GM19099 (cell line): ENCODE measurements around the gene CFAP46.

Experiments used
- POLR2A ChIP-seq: IDR thresholded peaks from 3 replicates; pipeline ENCODE4 v1.6.1; 2011; ENCODE audit warnings: low read depth; ENCODE audit not compliant: insufficient read length; ENCODE audit errors: extremely low read depth

CFAP46 gene

DNA sequence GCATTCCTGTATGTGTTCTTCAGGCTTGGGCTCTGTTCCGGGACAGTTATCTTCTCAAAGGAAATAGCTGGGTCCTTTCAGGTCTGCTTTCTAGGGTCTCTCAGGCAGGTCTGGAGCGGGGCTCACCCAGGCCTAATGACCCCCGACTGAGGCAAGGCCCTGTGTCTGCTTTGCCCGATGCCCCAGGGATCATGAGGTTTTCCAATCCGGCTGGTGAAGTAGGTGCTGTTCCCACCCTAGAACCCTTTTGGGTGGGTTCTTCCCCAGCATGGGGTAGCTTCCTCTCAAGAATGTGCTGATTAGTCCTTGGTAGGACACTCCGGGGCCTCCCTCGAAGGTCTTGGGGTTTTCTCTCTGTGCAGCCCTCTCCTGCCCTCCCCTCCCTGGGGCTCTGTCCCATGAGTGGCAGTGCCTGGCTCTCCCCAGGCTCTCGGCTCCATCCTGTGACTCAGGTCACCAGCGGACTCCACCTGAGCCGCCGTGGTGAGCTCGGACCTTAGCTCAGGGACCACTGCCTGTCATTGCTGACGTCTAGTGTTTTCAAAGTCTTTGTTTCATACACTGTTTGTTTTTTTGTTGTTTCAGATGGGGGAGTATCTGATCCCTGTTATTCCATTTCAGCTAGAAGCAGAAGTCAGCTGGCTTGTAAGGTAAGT lies 85.4 kb downstream of the CFAP46 start:
- TF ChIP-seq POLR2A: no peak

DNA sequence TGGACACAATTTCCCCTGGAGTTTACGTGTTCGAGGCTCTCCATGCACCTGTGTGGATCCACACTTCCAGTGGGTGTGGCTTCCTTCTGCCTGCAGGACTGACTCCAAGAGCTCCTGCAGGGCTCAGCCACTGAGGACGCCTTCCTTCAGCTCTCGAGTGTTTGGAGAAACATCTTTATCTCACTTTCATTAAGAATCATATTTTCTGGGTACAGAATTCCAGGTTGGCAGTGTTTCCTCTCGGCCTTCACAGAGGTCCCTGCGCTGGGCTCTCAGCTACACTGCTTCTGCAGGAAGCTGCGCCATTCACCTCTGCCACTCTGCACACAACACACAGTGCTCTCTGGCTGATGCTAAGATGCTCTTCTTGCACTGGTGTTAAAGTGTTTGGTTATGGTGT lies 86.5 kb downstream of the CFAP46 start:
- no peak for TF ChIP-seq POLR2A

GRCh38 chr10:132851451-132851850 lies 90.9 kb downstream of the CFAP46 start:
- no peak for TF ChIP-seq POLR2A

DNA sequence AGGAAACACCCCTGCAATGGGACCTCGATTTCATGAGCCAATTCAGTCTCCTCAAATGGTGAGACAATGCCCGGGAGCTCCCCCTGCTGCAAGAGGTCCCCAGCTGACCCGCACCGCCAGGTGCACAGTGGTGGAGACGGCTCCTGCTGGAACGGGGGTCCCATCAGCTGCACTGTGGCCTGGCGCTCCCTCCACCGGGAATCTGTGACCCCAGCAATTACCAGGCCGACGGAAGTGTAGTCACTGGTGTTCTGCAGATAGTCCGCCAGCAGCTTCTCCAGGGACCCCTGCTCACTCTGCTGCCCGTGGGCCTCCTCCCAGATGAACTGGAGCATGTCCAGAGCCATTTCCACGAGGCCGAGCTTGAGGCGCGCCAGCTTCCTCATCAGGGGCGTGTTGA lies 91.5 kb downstream of the CFAP46 start:
- TF ChIP-seq POLR2A: no peak

GRCh38 chr10:132850246-132850645 lies 92.1 kb downstream of the CFAP46 start:
- TF ChIP-seq POLR2A: no peak

- no peak for TF ChIP-seq POLR2A
These were observed 92.8 kb downstream of the CFAP46 start for GRCh38 chr10:132849546-132850031.

DNA sequence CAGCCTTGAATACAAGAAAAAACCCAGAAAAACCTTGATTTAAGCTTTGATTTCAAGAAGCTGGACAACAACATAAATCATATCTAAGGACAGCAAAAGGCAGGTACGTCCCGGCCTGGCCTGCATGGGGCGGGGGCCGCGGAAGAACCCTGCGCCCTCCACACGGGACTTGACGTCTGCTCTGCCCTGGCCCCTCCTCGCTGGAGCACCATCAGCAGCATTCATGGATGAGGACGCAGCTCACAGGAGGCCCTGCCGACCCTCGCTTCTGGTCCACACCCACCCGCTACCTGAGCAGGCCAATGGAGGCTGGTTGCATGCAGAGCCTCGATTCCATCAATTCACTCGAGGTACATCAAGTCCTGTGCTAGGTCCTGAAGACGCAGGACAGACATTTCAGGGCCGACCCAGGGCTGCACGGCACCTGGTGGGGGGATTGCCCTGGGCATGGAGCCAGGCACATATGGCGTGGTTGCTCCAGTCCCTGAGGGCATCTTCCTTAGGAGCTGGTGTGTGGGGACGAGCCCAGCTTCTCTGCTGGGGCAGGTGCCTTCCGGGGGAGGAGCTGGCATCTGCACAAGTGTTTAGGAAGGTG lies 93.3 kb downstream of the CFAP46 start:
- no peak for TF ChIP-seq POLR2A

DNA sequence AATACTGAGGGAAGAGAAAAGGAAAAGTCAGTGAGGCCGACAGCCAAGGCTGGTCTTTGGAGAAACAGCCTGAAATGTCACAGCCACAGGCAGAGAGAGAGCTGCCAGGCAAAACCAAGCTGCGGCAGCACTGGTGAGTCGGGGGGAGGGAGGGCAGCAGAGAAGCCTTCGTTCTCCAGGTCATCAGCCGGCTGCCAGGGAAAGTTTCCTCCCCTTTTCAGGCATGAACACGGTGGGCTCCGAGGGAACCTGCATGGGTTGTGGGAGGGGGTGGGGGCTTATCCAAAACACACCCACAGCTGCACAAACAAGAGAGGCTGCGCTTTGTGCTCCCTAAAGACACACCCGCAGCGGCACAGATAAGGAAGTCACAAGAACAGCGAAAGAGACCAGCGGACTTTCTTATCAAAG lies 94.1 kb downstream of the CFAP46 start:
- no peak for TF ChIP-seq POLR2A

DNA sequence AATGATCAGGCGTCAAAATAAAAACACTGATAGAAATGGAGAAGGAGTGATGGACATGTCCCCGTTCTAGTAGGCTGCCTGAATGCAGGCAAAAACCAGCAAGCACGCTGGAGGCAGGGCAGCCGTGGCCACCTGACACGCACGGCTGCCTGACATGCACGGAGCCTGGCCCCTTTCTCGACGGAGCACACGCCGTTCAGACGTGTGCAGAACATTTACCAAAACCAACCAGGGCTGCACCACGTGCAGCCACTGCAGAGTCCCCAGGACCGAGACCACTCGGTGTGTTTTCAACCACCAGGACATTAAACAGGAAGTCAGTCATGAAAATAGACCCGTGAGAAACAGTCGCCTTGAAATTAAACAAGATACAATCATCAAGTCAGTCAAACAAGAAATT lies 94.5 kb downstream of the CFAP46 start:
- TF ChIP-seq POLR2A: no peak

GRCh38 chr10:132847416-132847777 lies 95.0 kb downstream of the CFAP46 start:
- no peak for TF ChIP-seq POLR2A

GRCh38 chr10:132846631-132847415 lies 95.5 kb downstream of the CFAP46 start:
- no peak for TF ChIP-seq POLR2A

- no peak for TF ChIP-seq POLR2A
These were observed 96.4 kb downstream of the CFAP46 start for GRCh38 chr10:132845780-132846595.

DNA sequence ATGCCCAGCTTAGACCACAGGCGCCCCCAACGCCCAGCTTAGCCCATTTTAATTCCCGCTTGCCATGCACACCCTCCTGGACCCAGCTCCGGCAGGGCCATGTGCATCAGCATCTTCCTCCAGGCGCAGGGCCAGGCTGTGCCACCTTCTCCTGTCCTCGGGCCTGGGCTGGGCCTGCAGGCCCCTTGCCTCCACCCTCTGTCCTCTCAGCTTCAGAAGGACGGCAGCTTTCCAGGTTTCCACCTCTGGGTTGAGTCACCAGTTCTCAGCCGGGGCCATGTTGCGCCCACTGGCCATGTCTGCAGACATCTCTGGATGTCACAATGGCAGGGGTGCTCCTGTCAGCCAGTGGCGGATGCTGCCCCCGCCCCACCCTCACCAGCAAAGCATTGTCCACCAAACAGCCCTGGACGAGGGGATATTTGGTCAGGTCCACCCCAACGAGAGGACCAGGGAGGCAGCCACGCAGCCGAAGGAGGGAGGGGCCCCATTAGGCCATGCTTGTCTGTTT lies 97.3 kb downstream of the CFAP46 start:
- no peak for TF ChIP-seq POLR2A

GRCh38 chr10:132844069-132844809 lies 98.1 kb downstream of the CFAP46 start:
- TF ChIP-seq POLR2A: no peak

GRCh38 chr10:132842397-132842796 lies 100.0 kb downstream of the CFAP46 start:
- no peak for TF ChIP-seq POLR2A

GRCh38 chr10:132841615-132841975 lies 100.8 kb downstream of the CFAP46 start:
- TF ChIP-seq POLR2A: no peak
